NCI-H2171 treated with DMSO at 0.1 percent for 48 hours (cell line): ENCODE measurements around the gene FAM114A1.

ENCODE experiments used
- DNase-seq: peaks from one replicate; lab custom pipeline; 2025; lab: John Stamatoyannopoulos, UW

Gene FAM114A1

DNA sequence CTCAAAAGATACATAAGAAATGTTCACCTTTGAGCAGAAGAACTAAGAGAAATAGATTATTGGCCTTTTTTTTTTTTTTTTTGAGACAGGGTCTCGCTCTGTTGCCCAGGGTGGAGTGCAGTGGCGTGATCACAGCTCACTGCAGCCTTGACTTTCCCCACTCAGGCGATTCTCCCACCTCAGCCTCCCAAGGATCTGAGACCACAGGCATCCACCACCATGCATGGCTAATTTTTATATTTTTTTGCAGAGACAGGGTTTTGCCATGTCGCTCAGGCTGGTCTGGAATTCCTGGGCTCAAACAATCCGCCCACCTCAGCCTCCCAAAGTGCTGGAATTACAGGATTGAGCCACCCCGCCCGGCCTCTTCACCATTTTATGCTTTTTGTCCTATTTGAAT is 8.1 kb upstream of the FAM114A1 start:
- no peak for DNase-seq

DNA sequence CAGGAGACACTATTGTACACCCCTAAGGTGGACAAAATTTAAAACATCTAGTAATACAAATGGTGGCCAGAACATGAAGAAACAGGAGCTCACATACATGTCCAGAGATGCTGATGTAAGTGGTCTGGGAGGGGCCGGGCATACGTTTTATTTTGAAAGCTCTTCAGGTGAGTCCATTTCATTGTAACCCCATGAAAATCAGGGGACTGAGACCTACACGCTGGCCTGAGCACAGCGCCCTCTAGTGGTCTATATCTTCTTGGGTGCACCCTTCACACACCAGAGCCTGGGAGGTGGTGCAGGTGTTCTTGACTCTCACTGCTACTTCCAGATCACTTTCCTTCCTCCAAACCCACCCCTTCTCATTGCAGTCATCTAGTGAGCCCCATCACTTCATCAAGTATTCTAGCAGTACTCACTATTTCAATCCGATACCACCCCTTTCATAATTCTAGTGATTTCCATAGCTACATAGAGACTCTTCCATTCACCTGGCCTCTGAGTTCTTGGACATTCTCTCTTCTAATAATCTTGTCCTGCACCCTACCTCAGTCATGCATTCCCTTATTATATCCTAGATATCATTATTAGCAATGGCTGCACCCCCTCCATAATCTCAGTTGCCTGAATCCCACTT is 6.7 kb upstream of the FAM114A1 start:
- DNase-seq = no peak

DNA sequence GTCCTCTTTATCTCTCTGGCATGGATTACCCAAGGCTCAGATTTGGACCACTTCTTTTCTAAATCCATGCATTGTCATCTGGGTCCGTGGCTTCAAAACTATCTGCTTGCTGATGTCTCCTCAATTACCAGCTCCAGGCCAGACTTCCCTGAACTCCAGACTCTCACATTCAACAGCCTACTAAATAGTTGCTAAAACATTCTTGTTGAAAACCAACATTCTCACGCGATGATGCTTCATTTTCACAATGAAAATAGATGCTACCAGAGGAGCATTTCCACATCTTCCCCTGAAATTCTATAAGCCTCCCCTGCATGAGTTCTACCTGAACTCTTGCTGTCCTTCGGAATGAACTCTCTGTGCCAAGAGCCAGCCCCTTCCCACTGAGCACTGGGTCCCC is 5.8 kb upstream of the FAM114A1 start:
- no peak for DNase-seq

DNA sequence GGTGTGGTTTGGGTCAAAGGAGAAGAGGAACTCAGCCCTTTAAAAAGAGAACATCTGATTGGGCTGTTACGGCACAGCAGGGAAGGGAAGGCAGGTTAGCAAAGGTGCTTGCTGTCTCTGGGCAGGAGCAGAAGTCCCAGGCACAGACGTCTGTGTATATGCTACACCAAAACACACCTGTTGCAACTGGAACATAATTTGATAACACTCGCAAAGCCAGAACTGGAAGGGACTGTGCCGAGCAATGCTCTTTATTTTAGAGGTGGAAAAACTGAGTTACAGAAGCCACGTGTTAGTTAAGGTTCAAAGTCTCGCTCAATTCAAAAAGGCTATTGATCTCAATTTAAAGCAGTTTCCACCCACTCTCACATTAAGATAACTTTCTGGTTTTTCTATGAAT is 2.2 kb upstream of the FAM114A1 start:
- no peak for DNase-seq

DNA sequence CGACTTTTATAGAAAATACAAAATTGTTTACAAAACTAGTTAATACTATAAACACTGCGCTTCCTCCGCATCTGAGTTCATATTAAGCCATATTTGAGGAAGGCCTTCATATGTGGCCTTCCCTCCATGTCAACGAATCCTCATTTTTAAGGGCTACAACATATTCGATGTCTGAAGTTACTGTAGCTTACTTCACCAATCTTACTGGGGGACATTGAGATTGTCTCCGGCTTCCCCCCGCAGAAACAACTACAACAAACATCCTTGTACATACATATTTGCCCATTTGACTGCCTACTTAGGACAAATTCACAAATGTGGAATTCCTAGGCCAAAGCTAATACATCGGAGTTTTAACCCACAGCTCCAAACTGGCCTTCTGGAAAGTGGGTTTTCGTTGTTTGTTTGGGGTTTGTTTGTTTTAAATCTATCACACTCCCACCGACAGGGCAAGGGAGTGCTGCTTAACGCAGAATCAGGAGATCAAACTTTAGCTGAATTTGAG is 581 bp upstream of the FAM114A1 start:
- DNase-seq = no peak

DNA sequence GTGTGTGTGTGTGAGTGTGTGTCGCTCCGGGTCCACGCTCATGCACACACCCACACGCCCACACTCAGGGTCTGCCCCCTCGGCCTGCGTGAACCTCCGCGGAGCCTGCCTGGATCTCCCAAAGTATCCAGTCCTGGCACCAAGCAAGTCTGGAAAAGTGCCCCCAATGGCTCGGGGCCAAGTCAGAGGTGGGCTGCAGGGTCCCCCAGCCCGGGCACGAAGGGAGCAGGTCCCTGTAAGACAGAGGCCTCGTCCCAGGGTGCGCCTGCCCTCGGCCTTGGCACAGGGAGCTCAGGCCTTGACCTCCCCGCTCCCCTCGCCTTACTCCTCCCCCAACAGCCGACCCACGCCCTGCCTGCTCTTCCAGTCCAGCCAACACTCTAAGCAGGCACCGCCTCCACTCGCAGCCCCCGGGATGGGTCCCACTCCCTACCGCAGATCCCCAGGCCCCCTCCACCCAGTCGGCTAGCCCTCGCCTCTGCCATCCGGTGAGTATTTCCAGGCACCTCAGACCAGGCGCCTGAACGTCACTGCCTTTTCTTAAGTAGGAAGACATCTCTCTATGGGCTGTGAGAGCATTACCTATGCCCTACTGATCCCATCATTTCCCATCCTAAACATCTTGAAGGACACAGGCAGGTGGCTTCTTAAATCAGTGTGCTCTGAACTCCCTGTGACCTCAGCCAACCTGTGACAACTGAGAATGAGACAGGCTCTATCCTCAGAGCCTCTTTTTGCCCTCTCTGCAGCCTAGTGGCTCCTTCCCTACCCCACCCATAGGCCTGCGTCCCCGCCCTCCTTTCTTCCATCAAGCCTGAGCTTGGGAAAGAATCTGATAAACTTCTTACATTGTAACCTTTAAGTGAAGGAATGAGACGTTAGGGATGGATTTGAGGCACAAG is 704 bp downstream of the FAM114A1 start:
- no peak for DNase-seq

DNA sequence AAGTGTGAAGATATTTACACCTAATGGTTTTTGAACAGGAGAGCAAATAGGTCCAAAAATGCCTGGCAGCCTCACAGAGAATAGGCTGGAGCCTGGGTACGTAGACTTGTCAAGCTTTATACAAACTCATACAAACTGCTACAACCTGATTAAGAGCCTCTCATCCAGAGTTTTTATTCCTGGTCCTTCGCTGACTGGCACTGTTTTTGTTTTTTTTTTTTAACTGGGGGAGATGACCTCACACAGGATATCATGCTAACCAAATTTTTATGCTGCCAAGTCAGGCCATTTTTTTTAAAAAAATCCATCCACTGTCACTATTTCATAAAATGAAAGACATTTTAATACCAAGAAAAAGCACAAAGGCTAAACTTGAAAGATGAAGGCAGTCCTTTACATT is 1.9 kb downstream of the FAM114A1 start:
- no peak for DNase-seq

DNA sequence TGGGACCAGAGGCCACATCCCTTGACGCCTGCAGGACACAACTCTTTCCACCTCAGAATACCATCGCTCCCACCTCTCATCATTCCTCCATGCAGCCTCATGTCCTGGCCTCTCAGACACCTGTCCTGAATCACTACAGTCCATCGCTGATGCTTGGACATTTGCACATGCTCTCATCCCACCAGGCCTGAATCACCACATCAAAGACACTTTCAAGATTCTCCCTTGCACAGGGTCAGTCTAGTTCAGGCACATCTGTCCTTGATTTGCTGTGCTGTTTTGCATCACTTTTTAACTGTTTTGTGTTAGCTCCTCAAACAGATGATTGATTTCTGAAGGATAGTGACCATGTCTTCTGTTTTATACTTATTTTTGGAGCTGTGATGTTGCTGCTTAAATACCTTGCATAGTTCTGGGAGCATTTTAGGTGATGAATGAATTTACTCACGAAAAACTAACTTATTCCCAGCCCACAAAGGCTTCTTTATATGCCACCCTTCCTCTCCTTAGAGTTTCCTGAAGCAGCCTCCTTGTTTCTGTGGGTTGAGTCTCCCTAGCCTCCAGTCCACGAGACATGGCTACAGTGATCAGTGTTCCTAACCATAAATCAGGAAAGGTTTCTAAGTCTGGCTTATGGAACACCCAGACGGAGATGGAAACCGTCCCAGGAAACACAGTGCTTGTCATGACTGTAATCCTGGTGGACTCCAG is 2.6 kb downstream of the FAM114A1 start:
- DNase-seq = no peak

DNA sequence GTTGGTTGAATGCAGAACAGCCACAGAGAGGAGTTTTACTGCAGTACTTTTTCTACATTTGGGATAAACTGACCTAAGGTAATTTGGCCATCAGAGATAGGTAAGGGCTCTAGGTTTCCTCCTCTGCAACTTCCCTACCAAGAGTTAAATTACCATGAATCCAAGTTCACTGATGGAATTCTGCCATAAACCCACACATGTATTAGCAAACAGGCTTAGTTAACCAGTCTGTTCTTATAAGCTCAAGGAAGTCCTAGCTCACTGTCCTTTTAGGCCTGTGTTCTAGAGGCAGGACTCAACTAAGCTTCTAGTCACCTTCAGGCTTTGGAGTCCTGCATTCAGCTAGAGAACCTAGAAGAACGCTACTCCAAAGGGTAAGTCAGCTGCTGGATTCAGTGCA is 4.0 kb downstream of the FAM114A1 start:
- no peak for DNase-seq

DNA sequence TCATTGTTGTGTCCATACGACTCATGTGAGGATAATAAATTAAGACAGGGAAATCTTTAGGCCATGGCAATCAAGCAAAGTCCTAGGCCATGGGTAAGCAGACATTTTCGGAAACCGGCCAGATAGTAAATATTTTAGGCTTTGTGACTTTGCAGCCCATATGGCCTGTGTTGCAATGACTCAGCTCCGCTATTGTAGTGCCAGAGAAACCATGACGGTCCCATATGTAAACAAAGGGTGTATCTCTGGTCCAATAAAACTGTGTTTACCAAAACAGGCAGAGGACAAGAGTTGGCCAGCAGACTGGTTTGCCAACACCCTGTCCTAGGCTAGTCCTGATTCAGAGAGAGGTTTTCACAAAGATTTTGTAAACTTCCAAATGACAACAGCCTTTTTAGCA is 5.0 kb downstream of the FAM114A1 start:
- no peak for DNase-seq

DNA sequence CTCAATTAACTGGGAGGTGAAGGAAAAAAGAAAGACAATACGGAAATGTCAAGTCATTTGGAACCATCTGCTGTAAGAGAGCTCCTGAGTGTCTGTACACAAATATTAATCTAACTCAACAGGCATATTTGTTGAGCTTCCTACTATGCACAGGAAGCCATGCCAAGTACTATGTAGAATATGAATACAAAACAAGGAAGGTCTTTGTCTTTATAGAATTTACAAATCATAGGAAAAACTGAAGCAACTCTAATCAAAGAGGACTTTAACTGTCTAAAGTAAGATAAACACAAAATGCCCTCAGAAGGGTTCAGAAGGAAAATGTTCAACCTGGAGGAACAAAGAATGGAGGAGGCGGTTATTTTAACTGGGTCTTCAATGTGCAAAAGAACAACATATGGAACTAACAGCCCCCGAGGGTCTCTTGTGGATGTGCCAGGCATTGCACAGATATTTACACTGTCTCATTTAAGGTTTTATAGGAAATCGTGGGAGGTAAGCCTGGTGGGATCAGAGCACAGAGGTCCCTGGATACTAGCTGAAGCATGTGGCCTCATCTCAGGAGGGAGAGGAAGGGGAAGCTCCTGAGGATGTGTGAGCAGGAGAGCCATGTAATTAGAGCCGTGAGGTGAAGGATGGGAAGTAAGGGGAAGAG is 5.8 kb downstream of the FAM114A1 start:
- no peak for DNase-seq

DNA sequence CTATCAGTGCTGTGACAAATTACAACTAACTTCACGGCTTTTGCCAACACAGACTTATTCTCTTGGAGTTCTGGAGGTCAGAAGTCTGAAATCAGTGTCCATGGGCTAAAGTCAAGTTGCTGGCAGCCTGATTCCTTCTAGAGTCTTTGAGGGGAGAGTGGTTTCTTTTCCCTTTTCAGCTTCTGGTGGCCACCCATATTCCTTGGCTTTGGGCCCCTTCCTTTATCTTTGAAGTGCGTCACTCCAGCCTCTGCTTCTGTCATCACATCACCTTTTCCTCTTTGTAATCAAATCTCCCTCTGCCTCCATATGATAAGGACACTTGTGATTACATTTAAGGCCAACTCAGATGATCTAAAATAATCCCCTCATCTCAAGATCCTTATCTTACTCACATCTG is 9.0 kb downstream of the FAM114A1 start:
- no peak for DNase-seq

DNA sequence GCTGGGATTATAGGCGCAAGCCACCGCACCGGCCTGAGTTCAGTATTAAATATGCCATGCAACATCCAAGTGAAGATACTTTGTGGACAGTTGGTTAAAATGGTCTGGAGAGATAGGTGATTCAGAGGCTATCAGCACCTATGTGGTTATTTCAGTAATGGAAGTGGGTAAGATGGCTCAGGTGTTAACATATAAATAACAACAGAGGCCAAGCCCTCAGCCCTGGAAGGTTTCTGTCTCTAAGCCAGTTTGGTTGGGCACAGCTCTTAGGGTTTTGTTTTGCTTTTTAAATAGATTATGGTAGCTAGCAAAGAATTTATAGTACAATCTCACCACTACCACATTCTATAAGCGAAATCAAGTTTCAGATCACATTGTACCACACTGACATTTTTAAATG is 16.6 kb downstream of the FAM114A1 start:
- no peak for DNase-seq

DNA sequence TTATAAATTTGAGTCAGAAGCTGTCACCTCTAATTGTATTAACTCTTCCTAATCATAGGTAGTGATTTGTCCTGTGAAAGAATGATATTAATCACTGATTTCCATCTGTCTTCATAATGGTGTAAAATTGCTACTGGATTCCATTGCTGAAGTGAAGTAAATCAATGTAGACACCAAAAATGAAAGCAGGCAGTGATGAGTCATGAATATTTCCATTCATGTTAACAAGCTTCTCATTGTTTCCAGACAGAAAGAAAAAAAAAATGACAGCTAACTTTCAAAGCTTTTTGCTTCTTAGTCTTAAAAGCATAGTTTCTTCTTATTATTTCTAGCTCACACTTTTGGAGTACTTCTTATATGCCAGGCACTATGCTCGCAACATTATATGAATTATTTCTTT is 21.5 kb downstream of the FAM114A1 start:
- no peak for DNase-seq

DNA sequence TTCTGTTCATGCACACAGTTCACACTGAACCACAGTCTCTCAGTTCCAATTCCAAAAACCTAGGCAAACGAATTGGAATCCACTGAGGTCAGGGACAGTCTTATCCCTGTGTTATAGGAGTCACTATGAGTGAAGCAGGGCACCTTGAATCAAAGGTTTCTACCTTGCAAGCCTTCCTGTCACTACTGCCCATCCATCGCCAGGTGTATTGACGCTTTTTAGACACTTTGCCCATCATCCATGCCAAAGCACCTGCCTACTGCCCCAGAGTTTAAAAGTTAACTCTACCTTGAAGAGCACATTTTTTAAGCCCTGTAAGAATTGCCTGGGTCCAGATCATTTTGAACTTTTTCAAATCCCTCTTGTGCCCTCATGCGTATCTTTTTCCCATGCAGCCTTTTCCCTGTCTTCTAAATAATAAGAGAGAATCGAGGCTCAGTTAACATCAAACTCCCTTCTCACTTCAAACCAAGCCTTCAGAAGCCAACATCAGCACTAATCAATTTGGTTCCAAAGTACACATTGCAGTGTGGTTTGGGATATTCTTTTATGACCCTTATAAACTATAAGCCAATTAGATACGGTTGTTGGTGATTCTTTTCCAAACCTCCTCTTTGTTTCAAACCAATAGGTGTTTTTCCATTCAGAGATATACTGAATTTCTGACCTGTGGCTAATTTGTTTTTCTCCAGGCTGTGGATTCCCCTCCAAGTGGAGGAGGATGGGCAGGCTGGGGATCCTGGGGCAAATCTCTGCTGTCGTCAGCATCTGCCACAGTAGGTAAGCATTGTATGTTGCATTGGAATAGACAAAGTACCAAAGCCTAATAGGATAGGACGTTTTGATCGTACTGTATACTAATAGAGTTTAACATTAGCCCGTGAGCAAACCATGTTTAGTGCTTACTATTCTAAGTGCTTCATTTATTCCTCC is 23.7 kb downstream of the FAM114A1 start:
- no peak for DNase-seq

DNA sequence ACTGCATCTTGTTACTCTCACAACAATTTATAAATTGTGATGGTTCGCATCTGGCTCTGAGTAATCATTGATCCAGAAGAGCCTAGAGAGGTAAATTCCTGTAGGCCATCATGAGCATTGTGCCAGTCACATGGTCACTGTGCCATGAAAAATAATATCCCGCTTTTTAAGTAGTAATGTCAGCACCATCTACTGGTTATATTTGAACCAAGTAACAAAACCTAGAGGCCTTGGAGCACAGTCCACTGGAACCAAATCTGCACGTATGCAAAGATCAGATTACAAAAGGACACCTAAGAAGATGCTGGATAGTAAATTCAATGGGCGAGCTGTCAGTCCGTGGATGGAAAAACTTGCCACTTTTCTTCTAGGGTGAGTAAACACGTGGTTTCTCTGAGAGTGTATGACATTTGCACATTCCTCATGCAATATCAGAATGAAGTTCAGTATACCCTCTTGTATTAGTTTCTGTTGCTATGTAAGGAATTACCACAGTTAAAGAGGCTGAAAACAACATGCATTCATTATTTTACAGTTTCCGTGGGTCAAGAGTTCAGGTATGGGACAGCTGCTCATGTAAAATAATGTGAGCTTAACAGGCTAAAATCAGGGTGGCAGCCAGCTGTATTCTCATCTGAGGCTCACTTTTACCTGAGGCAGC is 26.8 kb downstream of the FAM114A1 start:
- DNase-seq = no peak

DNA sequence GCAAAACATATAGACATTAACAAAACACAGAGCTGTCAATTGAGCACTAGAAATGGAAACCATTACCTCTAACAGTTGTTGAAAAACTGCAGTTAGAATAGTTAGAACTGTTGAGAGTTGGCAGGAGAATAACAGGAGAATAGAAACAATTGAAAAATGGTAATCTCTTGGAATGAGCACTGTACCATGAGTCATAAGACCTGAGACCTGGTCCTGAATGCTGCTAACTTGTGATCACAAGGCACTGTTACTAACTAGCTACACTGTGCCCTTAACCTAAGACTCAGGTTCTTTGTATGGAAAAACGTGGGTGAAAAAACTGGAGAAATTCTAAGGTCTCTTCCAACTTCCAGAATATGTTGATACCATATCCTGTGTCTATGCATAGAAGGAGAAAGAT is 29.3 kb downstream of the FAM114A1 start:
- no peak for DNase-seq

DNA sequence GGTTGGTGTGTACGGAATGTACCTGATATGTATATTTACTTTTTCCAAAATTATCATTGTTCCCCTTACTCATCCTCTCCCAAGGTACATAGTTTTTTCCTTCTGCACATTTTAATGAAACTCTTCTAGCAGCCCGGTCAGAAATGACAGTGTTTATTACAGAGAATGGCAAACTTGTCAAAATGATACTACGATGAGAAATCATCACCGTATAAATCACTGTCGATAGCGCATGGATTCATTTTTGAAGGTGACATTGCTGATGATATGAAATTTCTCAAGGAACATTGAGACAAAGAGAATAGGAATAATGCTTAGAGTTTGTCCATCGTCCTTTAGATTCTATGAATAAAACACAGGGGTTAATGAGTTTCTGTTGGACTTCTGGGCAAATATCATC is 30.6 kb downstream of the FAM114A1 start:
- no peak for DNase-seq

DNA sequence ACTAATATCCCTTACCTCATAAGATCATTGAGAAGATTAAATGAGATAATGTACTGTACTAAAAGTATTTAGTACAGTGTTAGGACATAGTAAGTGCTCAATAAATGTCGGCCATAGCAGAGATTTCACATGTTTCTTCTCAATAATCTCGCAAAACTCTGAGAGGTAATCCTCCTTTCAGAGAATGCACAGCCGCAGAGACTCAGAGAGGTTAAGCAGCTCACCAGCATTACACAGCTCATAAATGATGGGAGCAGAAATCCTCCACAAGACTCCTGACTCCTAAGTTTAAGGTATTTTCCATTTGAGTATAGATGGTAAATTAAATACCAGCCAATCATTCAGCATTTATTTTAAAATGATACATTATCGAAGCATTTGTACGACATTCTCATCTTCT is 34.6 kb downstream of the FAM114A1 start:
- DNase-seq = no peak

DNA sequence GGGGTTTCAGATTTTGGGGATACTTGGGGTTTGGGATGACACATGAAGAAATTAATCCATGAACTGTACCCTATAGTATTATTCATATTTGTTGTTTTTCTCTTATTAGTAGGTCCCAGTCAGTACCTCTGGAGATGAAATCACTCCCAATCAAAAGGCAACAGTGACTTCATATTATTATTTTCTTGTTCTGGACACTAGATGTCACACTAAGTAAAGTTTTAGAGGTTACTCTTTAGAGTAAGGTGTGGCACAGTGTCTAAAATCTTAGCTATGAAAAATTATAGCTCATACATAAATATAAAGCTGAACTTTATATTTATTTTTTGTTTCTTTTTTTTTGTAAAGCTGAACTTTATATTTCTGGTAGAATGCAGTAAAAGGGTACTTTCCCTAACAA is 35.1 kb downstream of the FAM114A1 start:
- peak; percentile 5 for DNase-seq
